SU-DHL-6 (cell line): ENCODE data around the gene GAD2.

Experiments used
- CTCF ChIP-seq: fragments of 200-600 bp; sonication (generic); IDR thresholded peaks from one replicate; pipeline ENCODE4 v1.5.1; 2017; ENCODE audit warnings: antibody characterized with exemption, mild to moderate bottlenecking, low read length, moderate library complexity; ENCODE audit not compliant: insufficient read depth, poor library complexity, severe bottlenecking
- EZH2phosphoT487 ChIP-seq: fragments of 200-600 bp; sonication (generic), shearing (Covaris generic); conservative IDR thresholded peaks from 2 replicates; pipeline ENCODE4 v1.6.1; 2018; ENCODE audit warnings: mild to moderate bottlenecking, antibody characterized with exemption, low read length, moderate library complexity, mixed read lengths

GRCh38 chr10:26177341-26177740 is 39.2 kb upstream of the GAD2 start:
- no peak for TF ChIP-seq CTCF
- TF ChIP-seq EZH2phosphoT487: no peak
